Measurements from ENCODE around the gene MRGPRD.

MRGPRD gene

GRCh38 chr11:68938816-68939582 is 41.8 kb downstream of the MRGPRD start:
- TF ChIP-seq POLR2AphosphoS5 (IDR thresholded peaks at IDR 0.05; ENCODE audit: low read depth) (no peak), CTCF (IDR thresholded peaks at IDR 0.05; ENCODE audit: insufficient read depth, low read length) (no peak), SPI1 (IDR thresholded peaks at IDR 0.05; ENCODE audit: borderline replicate concordance, low read depth) (no peak), GABPA (IDR thresholded peaks at IDR 0.05; ENCODE audit: low read depth) (no peak), REST (IDR thresholded peaks at IDR 0.05; ENCODE audit: insufficient replicate concordance, low read depth) (no peak)
- Histone ChIP-seq H3K27me3 (ENCODE audit: insufficient read depth, poor library complexity, severe bottlenecking) (no peaks in the 10 kb centered on the region), H3K4me3 (replicated peaks; ENCODE audit: insufficient read depth, low read length) (no peak overlapping the region), H3K27ac (replicated peaks) (no peak overlapping the region)
- DNase-seq (ENCODE audit: low read depth in 1 of 2, low spot score in 1 of 2), result no peak

GRCh38 chr11:68938088-68938487 is 42.7 kb downstream of the MRGPRD start:
- Histone ChIP-seq H3K27me3 (ENCODE audit: insufficient read depth, poor library complexity, severe bottlenecking) (no peaks in the 10 kb centered on the region), H3K4me3 (replicated peaks; ENCODE audit: insufficient read depth, low read length) (no peak overlapping the region), H3K27ac (replicated peaks) (no peak overlapping the region)
- no peak for DNase-seq (ENCODE audit: low read depth in 1 of 2, low spot score in 1 of 2)
- TF ChIP-seq POLR2AphosphoS5 (IDR thresholded peaks at IDR 0.05; ENCODE audit: low read depth) (no peak), GABPA (IDR thresholded peaks at IDR 0.05; ENCODE audit: low read depth) (no peak), REST (IDR thresholded peaks at IDR 0.05; ENCODE audit: insufficient replicate concordance, low read depth) (no peak), SPI1 (IDR thresholded peaks at IDR 0.05; ENCODE audit: borderline replicate concordance, low read depth) (no peak), CTCF (IDR thresholded peaks at IDR 0.05; ENCODE audit: insufficient read depth, low read length) (no peak)

GRCh38 chr11:68936676-68937620 is 43.8 kb downstream of the MRGPRD start:
- Histone ChIP-seq H3K27me3 (ENCODE audit: insufficient read depth, poor library complexity, severe bottlenecking) (no peaks in the 10 kb centered on the region), H3K4me3 (replicated peaks; ENCODE audit: insufficient read depth, low read length) (no peak overlapping the region), H3K27ac (replicated peaks) (no peak overlapping the region)
- DNase-seq (ENCODE audit: low read depth in 1 of 2, low spot score in 1 of 2), result no peak
- TF ChIP-seq CTCF (IDR thresholded peaks at IDR 0.05; ENCODE audit: insufficient read depth, low read length) (no peak), POLR2AphosphoS5 (IDR thresholded peaks at IDR 0.05; ENCODE audit: low read depth) (no peak), REST (IDR thresholded peaks at IDR 0.05; ENCODE audit: insufficient replicate concordance, low read depth) (no peak), SPI1 (IDR thresholded peaks at IDR 0.05; ENCODE audit: borderline replicate concordance, low read depth) (no peak), GABPA (IDR thresholded peaks at IDR 0.05; ENCODE audit: low read depth) (no peak)

All from HL-60 (cell line).